ENCODE results near the gene FMNL2. TPM values are rescaled to one million over a fixed set of nuclear protein-coding genes. Genes with fewer than 3 reads are reported as not detected.
A peak's percentile ranks its signal among the peaks of the same experiment; 100 is the strongest.

Gene FMNL2
- total and polyA plus RNA-seq, 2 of the 4 experiments (the other 2 are of a cell fraction) = 10.9 to 11.4 TPM

DNA sequence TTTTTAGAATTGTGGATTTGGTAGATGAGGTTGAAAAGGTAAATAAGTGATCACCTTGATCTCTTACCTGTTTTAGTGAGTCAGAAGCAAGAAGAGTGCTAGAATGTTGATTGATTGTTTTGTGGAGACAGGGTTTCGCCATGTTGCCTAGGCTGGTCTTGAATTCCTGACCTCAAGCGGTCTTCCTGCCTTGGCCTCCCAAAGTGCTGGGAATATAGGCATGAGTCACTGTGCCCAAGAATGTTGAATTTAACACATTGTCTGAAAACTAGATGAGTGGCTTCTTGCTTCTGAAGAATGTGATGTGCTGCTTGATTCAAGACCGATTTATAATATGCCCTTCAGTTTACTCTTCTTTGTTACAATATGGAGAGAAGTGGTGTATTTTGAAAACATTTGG lies 121.3 kb downstream of the FMNL2 start:
- BruUV-seq (replicated peaks) = no TSS peak
- Histone ChIP-seq H3K9ac (ENCODE audit: low read depth, low read length) (no peak overlapping the region), H3K27me3 (ENCODE audit: control insufficient read depth, insufficient read depth, low read length) (no peaks in the 10 kb centered on the region), H3K18ac (ENCODE audit: low read depth, low read length) (no peak overlapping the region), H2BK15ac (ENCODE audit: low read depth, low read length) (no peak overlapping the region), H2AFZ (replicated peaks; ENCODE audit: low read length, poor library complexity) (no peak overlapping the region), H3K23ac (ENCODE audit: low read depth, low read length) (no peak overlapping the region), H4K5ac (ENCODE audit: low read depth, low read length) (no peak overlapping the region), H2AK9ac (replicated peaks; ENCODE audit: low read depth, low read length, poor library complexity) (no peak overlapping the region), H3K9me3 (ENCODE audit: control insufficient read depth, insufficient read depth, low read length) (no peaks in the 10 kb centered on the region), H3K9me1 (ENCODE audit: insufficient read depth, low read length) (no peaks in the 10 kb centered on the region), H3K4me1 (ENCODE audit: control insufficient read depth, insufficient read depth, low read length) (no peaks in the 10 kb centered on the region), H3K4me3 (ENCODE audit: insufficient read depth, low read depth, low read length) (no peak overlapping the region), H2BK5ac (ENCODE audit: low read depth, low read length, poor library complexity, severe bottlenecking) (no peak overlapping the region), H3K79me1 (ENCODE audit: low read depth in 1 of 2, low read length in 2 of 2) (peaks cover 3 to 7% of the 10 kb centered on the region in 2 experiments; a peak in 1 of 4 replicates), H2BK20ac (ENCODE audit: low read depth, low read length) (no peak overlapping the region), H3K27ac (ENCODE audit: insufficient read depth, low read length) (no peak overlapping the region), H3K4me2 (ENCODE audit: low read depth, low read length) (no peak overlapping the region), H4K91ac (ENCODE audit: insufficient read depth, low read depth, low read length) (no peak overlapping the region), H2BK120ac (ENCODE audit: low read depth, low read length) (no peak overlapping the region), H2AK5ac (ENCODE audit: low read depth, low read length) (no peak overlapping the region), H3K56ac (ENCODE audit: extremely low read depth, insufficient read depth, low read length) (no peak overlapping the region), H4K20me1 (ENCODE audit: insufficient read depth, low read length) (peaks cover 6% of the 10 kb centered on the region; the same call in 1 of the 2 replicates), H3K4ac (ENCODE audit: low read depth, low read length) (no peak overlapping the region), H4K8ac (ENCODE audit: low read depth in 2 of 2, low read length in 2 of 2) (no peak overlapping the region), H3K14ac (replicated peaks; ENCODE audit: low read depth, low read length) (no peak overlapping the region), H3K36me3 (ENCODE audit: control insufficient read depth, insufficient read depth, low read length) (no peaks in the 10 kb centered on the region)
- dilution Hi-C loops (cut with HindIII; ENCODE audit: low sequenced_read_pairs, unreplicated experiment) (no loop called here), intact Hi-C loops (cut with micrococcal nuclease) (no loop called here), in situ Hi-C loops (cut with MboI; ENCODE audit: low sequenced_read_pairs) (no loop called here)
- DNase-seq (peak; percentile 20), ATAC-seq (ENCODE audit: low read depth) (no peak)
- TF ChIP-seq BHLHE40 (IDR thresholded peaks at IDR 0.05; ENCODE audit: low read depth, low read length) (no peak), MAFK (IDR thresholded peaks at IDR 0.05; ENCODE audit: low read depth, low read length) (no peak), RCOR1 (IDR thresholded peaks at IDR 0.05; ENCODE audit: insufficient replicate concordance, low read length) (no peak), CTCF (conservative IDR thresholded peaks at IDR 0.05; ENCODE audit: low read depth, low read length) (no peak), MAZ (IDR thresholded peaks at IDR 0.05; ENCODE audit: borderline replicate concordance, low read depth, low read length) (no peak), CEBPB (IDR thresholded peaks at IDR 0.05; ENCODE audit: low read depth, low read length) (no peak), FOS (IDR thresholded peaks at IDR 0.05; ENCODE audit: low read depth, low read length) (no peak), RFX5 (IDR thresholded peaks at IDR 0.05; ENCODE audit: low read depth, low read length) (no peak), RAD21 (IDR thresholded peaks at IDR 0.05; ENCODE audit: low read length) (no peak), CHD1 (IDR thresholded peaks at IDR 0.05; ENCODE audit: low read depth, low read length) (no peak), SMC3 (IDR thresholded peaks at IDR 0.05; ENCODE audit: low read depth, low read length) (no peak), MXI1 (IDR thresholded peaks at IDR 0.05; ENCODE audit: borderline replicate concordance, low read depth, low read length) (no peak), POLR2A (IDR thresholded peaks at IDR 0.05; ENCODE audit: low read depth, low read length) (no peak), NFE2L2 (IDR thresholded peaks at IDR 0.05; ENCODE audit: low read depth, low read length) (no peak)
- TF ChIP-seq, protein P1, sequence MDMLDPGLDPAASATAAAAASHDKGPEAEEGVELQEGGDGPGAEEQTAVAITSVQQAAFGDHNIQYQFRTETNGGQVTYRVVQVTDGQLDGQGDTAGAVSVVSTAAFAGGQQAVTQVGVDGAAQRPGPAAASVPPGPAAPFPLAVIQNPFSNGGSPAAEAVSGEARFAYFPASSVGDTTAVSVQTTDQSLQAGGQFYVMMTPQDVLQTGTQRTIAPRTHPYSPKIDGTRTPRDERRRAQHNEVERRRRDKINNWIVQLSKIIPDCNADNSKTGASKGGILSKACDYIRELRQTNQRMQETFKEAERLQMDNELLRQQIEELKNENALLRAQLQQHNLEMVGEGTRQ (IDR thresholded peaks at IDR 0.05; ENCODE audit: low read depth, low read length) = no peak
- TF ChIP-seq, protein P2, sequence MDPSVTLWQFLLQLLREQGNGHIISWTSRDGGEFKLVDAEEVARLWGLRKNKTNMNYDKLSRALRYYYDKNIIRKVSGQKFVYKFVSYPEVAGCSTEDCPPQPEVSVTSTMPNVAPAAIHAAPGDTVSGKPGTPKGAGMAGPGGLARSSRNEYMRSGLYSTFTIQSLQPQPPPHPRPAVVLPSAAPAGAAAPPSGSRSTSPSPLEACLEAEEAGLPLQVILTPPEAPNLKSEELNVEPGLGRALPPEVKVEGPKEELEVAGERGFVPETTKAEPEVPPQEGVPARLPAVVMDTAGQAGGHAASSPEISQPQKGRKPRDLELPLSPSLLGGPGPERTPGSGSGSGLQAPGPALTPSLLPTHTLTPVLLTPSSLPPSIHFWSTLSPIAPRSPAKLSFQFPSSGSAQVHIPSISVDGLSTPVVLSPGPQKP (IDR thresholded peaks at IDR 0.05; ENCODE audit: borderline replicate concordance, low read depth, low read length) = no peak
- WGBS, 2 experiments (ENCODE audit: extremely low coverage in 2 of 2, insufficient read length in 1 of 2) = no CpG with 5 or more reads among the region's 3 CpGs
- ChIA-PET POLR2A (ENCODE audit: unreplicated experiment) (no interaction called here), CTCF (no interaction called here)

Measured in IMR-90 (cell line).